ENCODE data around the gene AVL9.

- TF ChIP-seq CTCF (conservative IDR thresholded peaks at IDR 0.05; ENCODE audit: low read depth, low read length) (no peak), EZH2 (IDR thresholded peaks at IDR 0.05; ENCODE audit: borderline replicate concordance, low read depth, low read length, poor library complexity, severe bottlenecking) (no peak)
Measured at GRCh38 chr7:32531402-32531801, 36.1 kb downstream of the AVL9 start.
